Heart left ventricle (tissue), 13 donors: Measurements from ENCODE around the gene WDR5.

ENCODE experiments used
- POLR2A ChIP-seq, 2 donors: fragments of 450-650 bp; IDR thresholded peaks; one replicate each; pipeline ENCODE4 v1.6.1; 2017; ENCODE audit warnings: antibody characterized with exemption in 2 of 2, mild to moderate bottlenecking in 2 of 2, moderate library complexity in 2 of 2
- TF ChIP-seq, protein P1 (sequence below), 12 donors: fragments of 200-600 bp; sonication (generic) in 4 of 12; IDR thresholded peaks; one replicate each; pipeline versions ENCODE4 v1.5.0 to v1.8.0; 2018 to 2022; ENCODE audit warnings: antibody characterized with exemption in 12 of 12, mild to moderate bottlenecking in 5 of 12
- donor health status: ischemic (EF 13 %, LVEDD 7.1; RV severe dilation, severe dysfunction).
- donor health status: DM: no; HTN: yes; CAD: no.
- donor health status: DM: no; HTN: no; CAD: no.
- donor health status: ischemic (EF 25% LVEDD 6.9; RV normal size, moderate dysfunction).
- donor health status: ischemic (EF 25% LVEDD 5.7; RV mildly dilated, moderate dysfunction).
- donor health status: ischemic (EF 35%, LVEDD 5.7; RV mildly dilated, moderate dysfunction).
- donor health status: nonischemic (EF 11% LVEDD 7.7; RV severe dilation, severe dysfunction).
- donor health status: DM: yes; HTN: yes; CAD: no.
- donor health status: PGD.
- donor health status: ischemic (EF 29% LVEDD 5.4; RV normal size, mild dysfunction).
- donor health status: nonischemic (EF 23%, LVEDD 6.1; RV moderate dilation, normal function).

DNA sequence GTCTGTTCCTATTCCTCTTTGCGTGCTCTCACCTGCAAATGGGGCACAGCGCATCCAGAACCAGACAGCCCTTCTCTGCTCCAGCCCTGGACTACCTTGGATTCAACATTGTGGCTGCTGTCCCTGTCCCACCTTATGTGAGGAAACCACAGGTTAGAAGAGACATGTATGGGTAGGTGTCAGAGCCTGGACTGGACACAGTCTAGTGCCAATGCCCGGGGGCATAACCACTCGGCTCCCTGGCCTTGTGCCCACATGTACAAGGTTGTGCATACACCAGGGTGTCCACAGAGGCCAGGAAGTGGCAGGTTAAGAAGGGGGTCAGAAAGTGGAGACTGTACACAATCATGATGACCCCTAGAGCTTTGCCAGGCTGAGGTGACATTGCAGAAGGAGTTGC, 45.9 kb upstream of the WDR5 start:
- TF ChIP-seq, protein P1, sequence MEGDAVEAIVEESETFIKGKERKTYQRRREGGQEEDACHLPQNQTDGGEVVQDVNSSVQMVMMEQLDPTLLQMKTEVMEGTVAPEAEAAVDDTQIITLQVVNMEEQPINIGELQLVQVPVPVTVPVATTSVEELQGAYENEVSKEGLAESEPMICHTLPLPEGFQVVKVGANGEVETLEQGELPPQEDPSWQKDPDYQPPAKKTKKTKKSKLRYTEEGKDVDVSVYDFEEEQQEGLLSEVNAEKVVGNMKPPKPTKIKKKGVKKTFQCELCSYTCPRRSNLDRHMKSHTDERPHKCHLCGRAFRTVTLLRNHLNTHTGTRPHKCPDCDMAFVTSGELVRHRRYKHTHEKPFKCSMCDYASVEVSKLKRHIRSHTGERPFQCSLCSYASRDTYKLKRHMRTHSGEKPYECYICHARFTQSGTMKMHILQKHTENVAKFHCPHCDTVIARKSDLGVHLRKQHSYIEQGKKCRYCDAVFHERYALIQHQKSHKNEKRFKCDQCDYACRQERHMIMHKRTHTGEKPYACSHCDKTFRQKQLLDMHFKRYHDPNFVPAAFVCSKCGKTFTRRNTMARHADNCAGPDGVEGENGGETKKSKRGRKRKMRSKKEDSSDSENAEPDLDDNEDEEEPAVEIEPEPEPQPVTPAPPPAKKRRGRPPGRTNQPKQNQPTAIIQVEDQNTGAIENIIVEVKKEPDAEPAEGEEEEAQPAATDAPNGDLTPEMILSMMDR (IDR thresholded peaks at IDR 0.05): no peak
- no peak for TF ChIP-seq POLR2A (IDR thresholded peaks at IDR 0.05)
